Measurements from ENCODE around the gene SDHAF2. TPM values are rescaled to one million over a fixed set of nuclear protein-coding genes. Genes with fewer than 3 reads are reported as not detected.

SDHAF2 gene
- total and polyA plus RNA-seq, 2 experiments from 2014 or later: 47.8 to 74.3 TPM

GRCh38 chr11:61486011-61486620, 56.2 kb downstream of the SDHAF2 start:
- H3K4me2 ChIP-seq: no peak overlapping the region
- 88% methylated on average over 6 of the region's 6 CpGs for whole genome bisulfite sequencing (ENCODE audit: low lambda C conversion rate, missing lambda C conversion rate)

GRCh38 chr11:61486779-61487178, 56.9 kb downstream of the SDHAF2 start:
- no peaks in the 10 kb centered on the region for H3K36me3 ChIP-seq (replicated peaks; ENCODE audit: insufficient read depth, low read depth)
- no peaks in the 10 kb centered on the region for H3K9me3 ChIP-seq (ENCODE audit: low read depth)
- H3K79me2 ChIP-seq: no peaks in the 10 kb centered on the region
- no peaks in the 10 kb centered on the region for H3K9me2 ChIP-seq (replicated peaks; ENCODE audit: insufficient read depth)
- no peaks in the 10 kb centered on the region for H4K20me1 ChIP-seq (ENCODE audit: insufficient read depth, poor library complexity, severe bottlenecking)
- no peak overlapping the region for H2AFZ ChIP-seq
- TF ChIP-seq EZH2phosphoT487 (IDR thresholded peaks at IDR 0.05; ENCODE audit: low read depth, severe bottlenecking, unreplicated experiment) (no peak), CTCF (IDR thresholded peaks at IDR 0.05; ENCODE audit: poor library complexity) (no peak), EZH2 (IDR thresholded peaks at IDR 0.05; ENCODE audit: borderline replicate concordance) (no peak)
- H3K4me3 ChIP-seq: no peak overlapping the region
- H3K4me2 ChIP-seq: no peak overlapping the region
- WGBS (ENCODE audit: low lambda C conversion rate, missing lambda C conversion rate): 83% methylated on average over 5 of the region's 5 CpGs
- no peak overlapping the region for H3K27ac ChIP-seq
- DNase-seq (ENCODE audit: low spot score): no peak
- no peaks in the 10 kb centered on the region for H3K27me3 ChIP-seq
- peaks cover 24% of the 10 kb centered on the region for H3K4me1 ChIP-seq (ENCODE audit: insufficient read depth)

More at GRCh38 chr11:61486011-61486620, 56.2 kb downstream of the SDHAF2 start:
- H3K36me3 ChIP-seq (replicated peaks; ENCODE audit: insufficient read depth, low read depth): no peaks in the 10 kb centered on the region
- TF ChIP-seq EZH2phosphoT487 (IDR thresholded peaks at IDR 0.05; ENCODE audit: low read depth, severe bottlenecking, unreplicated experiment) (no peak), CTCF (IDR thresholded peaks at IDR 0.05; ENCODE audit: poor library complexity) (no peak), EZH2 (IDR thresholded peaks at IDR 0.05; ENCODE audit: borderline replicate concordance) (no peak)
- peaks cover 24% of the 10 kb centered on the region for H3K4me1 ChIP-seq (ENCODE audit: insufficient read depth)
- no peak overlapping the region for H3K27ac ChIP-seq
- DNase-seq (ENCODE audit: low spot score): no peak
- H4K20me1 ChIP-seq (ENCODE audit: insufficient read depth, poor library complexity, severe bottlenecking): no peaks in the 10 kb centered on the region
- no peak overlapping the region for H3K4me3 ChIP-seq
- H2AFZ ChIP-seq: no peak overlapping the region
- no peaks in the 10 kb centered on the region for H3K9me2 ChIP-seq (replicated peaks; ENCODE audit: insufficient read depth)
- H3K27me3 ChIP-seq: no peaks in the 10 kb centered on the region
- no peaks in the 10 kb centered on the region for H3K9me3 ChIP-seq (ENCODE audit: low read depth)
- no peaks in the 10 kb centered on the region for H3K79me2 ChIP-seq

GRCh38 chr11:61487342-61488025, 57.6 kb downstream of the SDHAF2 start:
- no peak overlapping the region for H3K4me2 ChIP-seq
- no peaks in the 10 kb centered on the region for H3K27me3 ChIP-seq
- H4K20me1 ChIP-seq (ENCODE audit: insufficient read depth, poor library complexity, severe bottlenecking): no peaks in the 10 kb centered on the region
- WGBS (ENCODE audit: low lambda C conversion rate, missing lambda C conversion rate): 96% methylated on average over 4 of the region's 4 CpGs
- no peak overlapping the region for H3K4me3 ChIP-seq
- H2AFZ ChIP-seq: no peak overlapping the region
- H3K9me2 ChIP-seq (replicated peaks; ENCODE audit: insufficient read depth): no peaks in the 10 kb centered on the region
- no peak for DNase-seq (ENCODE audit: low spot score)
- no peaks in the 10 kb centered on the region for H3K9me3 ChIP-seq (ENCODE audit: low read depth)
- no peaks in the 10 kb centered on the region for H3K79me2 ChIP-seq
- H3K4me1 ChIP-seq (ENCODE audit: insufficient read depth): peaks cover 24% of the 10 kb centered on the region
- no peak overlapping the region for H3K27ac ChIP-seq
- no peaks in the 10 kb centered on the region for H3K36me3 ChIP-seq (replicated peaks; ENCODE audit: insufficient read depth, low read depth)
- TF ChIP-seq EZH2phosphoT487 (IDR thresholded peaks at IDR 0.05; ENCODE audit: low read depth, severe bottlenecking, unreplicated experiment) (no peak), CTCF (IDR thresholded peaks at IDR 0.05; ENCODE audit: poor library complexity) (no peak), EZH2 (IDR thresholded peaks at IDR 0.05; ENCODE audit: borderline replicate concordance) (no peak)

Measured in hepatocyte (in vitro differentiated cells).